ENCODE results near the gene FCRL5.
"Not testable (repeated sequence)": the region's sequence is repeated elsewhere in the genome, so short reads cannot be mapped to it uniquely, and the experiment has no call there.

FCRL5 gene

DNA sequence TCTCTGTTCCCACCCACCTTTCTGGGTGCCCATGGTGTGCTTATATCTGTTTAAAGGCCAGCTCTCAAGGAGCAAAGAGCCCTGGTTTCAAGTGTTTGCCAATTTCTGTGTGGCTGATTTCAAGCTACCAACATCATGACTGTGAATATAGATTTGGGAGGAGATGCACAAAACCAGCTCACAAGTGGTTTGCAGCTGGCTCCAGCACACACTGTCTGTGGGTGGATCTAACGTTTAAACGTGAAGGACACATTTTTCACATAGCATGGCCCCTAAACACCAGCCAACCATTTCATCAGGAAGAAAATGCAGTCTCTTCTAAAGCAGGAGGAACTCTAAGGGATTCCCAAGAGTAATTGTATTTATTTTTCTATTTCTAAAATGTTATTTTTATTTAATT lies 65.2 kb downstream of the FCRL5 start:
- no peak overlapping the region for H3K27ac Mint-ChIP-seq

DNA sequence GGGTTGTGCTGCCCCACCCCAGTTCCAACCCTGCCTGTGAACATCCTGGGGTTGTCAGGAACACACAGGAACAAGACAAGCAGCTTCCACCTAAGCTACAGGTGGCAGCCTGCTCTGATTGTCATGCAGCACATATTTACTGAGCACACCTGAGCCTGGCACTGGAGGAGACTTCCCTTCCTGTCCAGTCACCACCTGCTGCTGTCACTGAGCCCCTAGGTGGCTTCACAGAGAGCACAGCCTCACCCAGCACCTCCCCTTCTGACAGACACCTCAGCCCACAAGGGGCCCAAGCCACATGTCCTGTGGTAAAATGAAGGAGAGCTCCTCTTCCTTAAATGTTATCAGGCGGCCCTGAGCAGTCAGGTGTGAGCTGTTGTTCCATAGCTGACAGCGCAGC lies 65.9 kb downstream of the FCRL5 start:
- H3K27ac Mint-ChIP-seq; H3K4me1 Mint-ChIP-seq (ENCODE audit: low read depth); H3K36me3 Mint-ChIP-seq (ENCODE audit: low read depth); H3K9me3 Mint-ChIP-seq; H3K4me3 Mint-ChIP-seq; H3K27me3 Mint-ChIP-seq (ENCODE audit: low read depth): not testable (repeated sequence)

More for the DNA sequence above, 65.2 kb downstream of the FCRL5 start:
- Mint-ChIP-seq H3K27me3 (ENCODE audit: low read depth) (peaks cover 13% of the 10 kb centered on the region), H3K4me3 (no peak overlapping the region), H3K4me1 (ENCODE audit: low read depth) (no peaks in the 10 kb centered on the region), H3K36me3 (ENCODE audit: low read depth) (no peaks in the 10 kb centered on the region), H3K9me3 (no peaks in the 10 kb centered on the region)

- Mint-ChIP-seq H3K9me3 (no peaks in the 10 kb centered on the region), H3K4me3 (no peak overlapping the region), H3K27ac (no peak overlapping the region), H3K36me3 (ENCODE audit: low read depth) (no peaks in the 10 kb centered on the region), H3K27me3 (ENCODE audit: low read depth) (peaks cover 8% of the 10 kb centered on the region), H3K4me1 (ENCODE audit: low read depth) (no peaks in the 10 kb centered on the region)
Measured at GRCh38 chr1:157485793-157486192, 66.5 kb downstream of the FCRL5 start.

GRCh38 chr1:157484573-157484972 lies 67.7 kb downstream of the FCRL5 start:
- H3K27ac Mint-ChIP-seq: no peak overlapping the region
- H3K27me3 Mint-ChIP-seq (ENCODE audit: low read depth): peaks cover 13% of the 10 kb centered on the region

DNA sequence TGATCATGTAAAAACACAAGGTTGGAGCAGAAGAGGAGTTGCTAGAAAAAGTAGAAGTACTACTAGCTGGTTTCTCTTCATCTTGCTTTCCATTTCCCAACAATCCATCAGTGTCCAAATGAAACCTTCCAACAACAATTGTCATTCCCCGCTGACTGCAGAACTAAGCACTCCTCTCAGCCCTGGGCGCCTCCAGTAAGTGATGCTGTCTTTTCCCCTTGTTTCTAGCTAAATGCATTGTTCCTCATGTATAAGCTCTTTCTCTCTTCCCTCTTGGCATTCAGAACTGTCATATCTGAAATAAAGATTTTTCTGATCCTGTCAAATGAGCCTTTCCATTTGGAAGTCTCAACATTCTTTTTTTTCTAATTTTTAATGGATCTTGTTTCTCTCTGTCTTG lies 68.7 kb downstream of the FCRL5 start:
- no peaks in the 10 kb centered on the region for H3K4me1 Mint-ChIP-seq (ENCODE audit: low read depth)
- H3K9me3 Mint-ChIP-seq: no peaks in the 10 kb centered on the region
- H3K4me3 Mint-ChIP-seq: no peak overlapping the region
- H3K27ac Mint-ChIP-seq: no peak overlapping the region
- peaks cover 13% of the 10 kb centered on the region for H3K27me3 Mint-ChIP-seq (ENCODE audit: low read depth)
- no peaks in the 10 kb centered on the region for H3K36me3 Mint-ChIP-seq (ENCODE audit: low read depth)

More at GRCh38 chr1:157484573-157484972, 67.7 kb downstream of the FCRL5 start:
- Mint-ChIP-seq H3K36me3 (ENCODE audit: low read depth) (no peaks in the 10 kb centered on the region), H3K4me1 (ENCODE audit: low read depth) (no peaks in the 10 kb centered on the region), H3K9me3 (no peaks in the 10 kb centered on the region), H3K4me3 (no peak overlapping the region)

- Mint-ChIP-seq H3K4me1 (ENCODE audit: low read depth) (no peaks in the 10 kb centered on the region), H3K27ac (no peak overlapping the region), H3K9me3 (peaks cover 6% of the 10 kb centered on the region), H3K4me3 (no peak overlapping the region), H3K36me3 (ENCODE audit: low read depth) (no peaks in the 10 kb centered on the region), H3K27me3 (ENCODE audit: low read depth) (peaks cover 11% of the 10 kb centered on the region)
Measured at GRCh38 chr1:157482717-157483116, 69.6 kb downstream of the FCRL5 start.

- Mint-ChIP-seq H3K4me3 (no peak overlapping the region), H3K27ac (no peak overlapping the region), H3K9me3 (peaks cover 9% of the 10 kb centered on the region), H3K36me3 (ENCODE audit: low read depth) (no peaks in the 10 kb centered on the region), H3K27me3 (ENCODE audit: low read depth) (peaks cover 10% of the 10 kb centered on the region), H3K4me1 (ENCODE audit: low read depth) (no peaks in the 10 kb centered on the region)
Measured at GRCh38 chr1:157482174-157482573, 70.1 kb downstream of the FCRL5 start.

- H3K27ac Mint-ChIP-seq: no peak overlapping the region
- no peak overlapping the region for H3K4me3 Mint-ChIP-seq
- H3K36me3 Mint-ChIP-seq (ENCODE audit: low read depth): no peaks in the 10 kb centered on the region
- peaks cover 10% of the 10 kb centered on the region for H3K9me3 Mint-ChIP-seq
- H3K4me1 Mint-ChIP-seq (ENCODE audit: low read depth): no peaks in the 10 kb centered on the region
- peaks cover 8% of the 10 kb centered on the region for H3K27me3 Mint-ChIP-seq (ENCODE audit: low read depth)
Measured at GRCh38 chr1:157478030-157478429, 74.3 kb downstream of the FCRL5 start.

DNA sequence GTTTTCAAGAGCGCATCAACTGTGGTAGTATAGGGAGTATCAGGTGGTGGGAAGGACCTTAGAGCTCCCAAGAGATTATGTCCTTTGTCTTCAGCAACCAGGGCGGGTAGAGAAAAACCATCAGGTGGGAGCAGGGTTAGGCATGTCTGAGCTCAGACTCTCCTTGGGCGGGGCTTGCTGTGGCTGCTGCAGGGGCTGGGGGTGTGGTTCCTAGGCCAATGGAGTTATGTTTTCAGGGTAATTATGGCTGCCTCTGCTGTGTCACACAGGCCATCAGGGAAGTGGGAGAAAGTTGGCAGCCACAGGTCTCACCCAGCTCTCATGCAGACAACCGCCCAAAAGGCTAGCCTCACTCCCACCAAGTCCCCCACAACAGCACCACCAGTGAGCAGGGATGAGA lies 74.9 kb downstream of the FCRL5 start:
- Mint-ChIP-seq H3K4me1 (ENCODE audit: low read depth) (no peaks in the 10 kb centered on the region), H3K9me3 (peaks cover 10% of the 10 kb centered on the region), H3K4me3 (no peak overlapping the region), H3K27ac (no peak overlapping the region), H3K27me3 (ENCODE audit: low read depth) (peaks cover 6% of the 10 kb centered on the region), H3K36me3 (ENCODE audit: low read depth) (no peaks in the 10 kb centered on the region)

DNA sequence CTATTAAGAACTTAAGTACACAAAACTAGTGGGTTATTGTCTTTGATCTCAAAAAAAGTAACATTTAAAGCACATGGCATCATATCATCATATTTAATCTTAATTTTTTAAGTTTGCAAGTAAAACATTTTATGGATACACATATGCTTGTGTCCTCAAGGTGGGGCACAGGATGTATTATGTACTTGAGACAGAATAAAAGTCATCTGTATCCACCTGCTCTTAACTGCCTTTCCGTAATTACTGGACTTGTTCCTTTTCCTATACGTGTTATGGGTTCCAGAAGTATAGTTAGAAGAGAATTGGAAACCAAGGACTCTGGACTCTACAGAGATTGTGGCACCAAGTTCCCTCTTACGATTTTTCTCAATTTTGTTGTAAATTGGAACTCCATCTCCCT lies 79.4 kb downstream of the FCRL5 start:
- Mint-ChIP-seq H3K27me3 (ENCODE audit: low read depth) (no peaks in the 10 kb centered on the region), H3K36me3 (ENCODE audit: low read depth) (no peaks in the 10 kb centered on the region), H3K9me3 (peaks cover 7% of the 10 kb centered on the region), H3K4me3 (no peak overlapping the region), H3K27ac (no peak overlapping the region), H3K4me1 (ENCODE audit: low read depth) (no peaks in the 10 kb centered on the region)

DNA sequence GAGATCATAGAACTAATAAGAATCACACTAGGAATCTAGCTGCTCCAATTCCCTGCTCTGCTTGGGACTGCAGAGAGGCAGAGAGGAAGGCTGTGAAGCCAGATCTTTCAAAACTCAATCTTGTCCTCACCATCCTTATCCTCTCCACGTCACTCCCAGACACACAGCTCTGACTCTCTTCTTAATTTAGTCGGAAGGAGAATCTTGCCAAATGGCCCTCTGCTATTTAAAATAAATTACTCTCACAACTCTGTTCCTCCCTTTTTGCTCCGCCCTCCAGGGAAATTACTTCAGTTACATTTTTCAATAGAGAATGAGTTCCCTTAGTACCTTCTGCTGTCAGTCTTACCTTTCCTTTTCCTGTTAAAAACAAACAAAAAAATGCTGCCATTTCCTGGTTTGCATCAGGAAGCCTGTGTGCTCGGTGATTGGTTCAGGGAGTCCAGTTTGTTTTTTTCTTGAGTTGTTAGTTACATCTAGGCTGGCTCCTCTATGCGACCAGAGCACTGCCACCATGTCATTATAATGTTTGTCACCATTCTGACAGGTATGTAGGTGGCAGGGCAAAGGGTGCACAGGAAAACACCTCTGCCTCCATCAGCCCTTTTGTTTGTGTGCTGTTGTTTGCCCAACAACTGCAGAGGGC lies 80.1 kb downstream of the FCRL5 start:
- no peaks in the 10 kb centered on the region for H3K36me3 Mint-ChIP-seq (ENCODE audit: low read depth)
- H3K27ac Mint-ChIP-seq: no peak overlapping the region
- peaks cover 2% of the 10 kb centered on the region for H3K9me3 Mint-ChIP-seq
- no peak overlapping the region for H3K4me3 Mint-ChIP-seq
- no peaks in the 10 kb centered on the region for H3K4me1 Mint-ChIP-seq (ENCODE audit: low read depth)
- H3K27me3 Mint-ChIP-seq (ENCODE audit: low read depth): no peaks in the 10 kb centered on the region

- Mint-ChIP-seq H3K36me3 (ENCODE audit: low read depth) (no peaks in the 10 kb centered on the region), H3K27me3 (ENCODE audit: low read depth) (no peaks in the 10 kb centered on the region), H3K9me3 (no peaks in the 10 kb centered on the region), H3K27ac (no peak overlapping the region), H3K4me3 (no peak overlapping the region), H3K4me1 (ENCODE audit: low read depth) (no peaks in the 10 kb centered on the region)
Measured at GRCh38 chr1:157471531-157471930, 80.8 kb downstream of the FCRL5 start.

GRCh38 chr1:157469752-157470675 lies 82.3 kb downstream of the FCRL5 start:
- Mint-ChIP-seq H3K27me3 (ENCODE audit: low read depth) (no peaks in the 10 kb centered on the region), H3K36me3 (ENCODE audit: low read depth) (no peaks in the 10 kb centered on the region), H3K9me3 (no peaks in the 10 kb centered on the region), H3K27ac (no peak overlapping the region), H3K4me1 (ENCODE audit: low read depth) (no peaks in the 10 kb centered on the region), H3K4me3 (no peak overlapping the region)

- no peak overlapping the region for H3K4me3 Mint-ChIP-seq
- no peaks in the 10 kb centered on the region for H3K4me1 Mint-ChIP-seq (ENCODE audit: low read depth)
Measured at GRCh38 chr1:157469300-157469699, 83.0 kb downstream of the FCRL5 start.

DNA sequence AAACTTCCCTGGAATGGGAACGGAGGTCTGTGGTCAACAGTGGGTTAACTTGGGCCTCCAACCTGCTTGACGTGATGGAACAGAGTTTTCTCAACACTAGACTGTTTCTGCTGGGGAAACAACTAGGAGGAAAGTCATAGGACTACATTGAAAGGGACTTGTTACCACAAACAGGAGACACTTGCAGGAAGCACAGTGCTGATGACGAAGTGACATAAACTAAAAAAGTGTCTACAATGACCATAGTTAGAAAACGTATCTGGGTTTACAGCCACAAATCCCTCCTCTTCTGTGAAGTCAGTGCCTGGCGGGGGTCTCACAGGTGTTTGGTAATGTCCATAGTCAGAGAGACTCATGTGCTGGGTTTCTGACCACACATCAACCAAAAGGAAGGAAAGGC lies 86.3 kb downstream of the FCRL5 start:
- no peaks in the 10 kb centered on the region for H3K27me3 Mint-ChIP-seq (ENCODE audit: low read depth)
- H3K9me3 Mint-ChIP-seq: no peaks in the 10 kb centered on the region
- no peak overlapping the region for H3K27ac Mint-ChIP-seq
- no peaks in the 10 kb centered on the region for H3K4me1 Mint-ChIP-seq (ENCODE audit: low read depth)
- no peaks in the 10 kb centered on the region for H3K36me3 Mint-ChIP-seq (ENCODE audit: low read depth)
- H3K4me3 Mint-ChIP-seq: no peak overlapping the region

More at GRCh38 chr1:157469300-157469699, 83.0 kb downstream of the FCRL5 start:
- Mint-ChIP-seq H3K9me3 (no peaks in the 10 kb centered on the region), H3K27ac (no peak overlapping the region), H3K27me3 (ENCODE audit: low read depth) (no peaks in the 10 kb centered on the region), H3K36me3 (ENCODE audit: low read depth) (no peaks in the 10 kb centered on the region)
